Stimulated activated CD8-positive, alpha-beta memory T cell treated with anti-CD3 and anti-CD28 coated beads, Interleukin-2, amount 100 ng/mL, for 48 hours (primary cell): Measurements from ENCODE around the gene INSL3.

ENCODE experiments used
- DNase-seq, 2 donors: peaks; one replicate each; pipeline ENCODE4 v3.0.0-alpha.2; 2020; ENCODE audit warnings: low read depth in 2 of 2

INSL3 gene

DNA sequence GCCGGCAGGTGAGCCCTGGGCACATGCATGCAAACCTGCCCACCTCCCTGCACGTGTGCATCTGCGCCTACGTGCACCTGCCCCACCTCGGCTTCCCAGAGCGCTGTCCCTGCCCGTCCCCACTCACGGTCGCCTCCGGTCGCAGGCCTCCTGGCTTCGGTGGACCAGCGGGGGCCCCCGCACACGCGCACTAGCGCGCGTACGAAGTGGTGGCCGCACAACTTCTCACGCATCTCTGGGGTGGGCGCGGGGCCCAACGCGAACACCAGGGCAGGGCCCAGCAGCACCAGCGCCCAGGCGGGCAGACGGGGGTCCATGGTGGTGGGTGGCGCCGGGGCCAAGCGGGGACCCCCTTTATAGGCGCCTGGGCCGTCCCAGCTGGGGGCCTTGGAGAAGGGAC, at the start of gene INSL3:
Gene INSL3, minus strand, starts transcription at position 330 of the 400 bp plus-strand sequence. Its CDS starts 13 bp downstream, at position 317.
- no peak for DNase-seq

DNA sequence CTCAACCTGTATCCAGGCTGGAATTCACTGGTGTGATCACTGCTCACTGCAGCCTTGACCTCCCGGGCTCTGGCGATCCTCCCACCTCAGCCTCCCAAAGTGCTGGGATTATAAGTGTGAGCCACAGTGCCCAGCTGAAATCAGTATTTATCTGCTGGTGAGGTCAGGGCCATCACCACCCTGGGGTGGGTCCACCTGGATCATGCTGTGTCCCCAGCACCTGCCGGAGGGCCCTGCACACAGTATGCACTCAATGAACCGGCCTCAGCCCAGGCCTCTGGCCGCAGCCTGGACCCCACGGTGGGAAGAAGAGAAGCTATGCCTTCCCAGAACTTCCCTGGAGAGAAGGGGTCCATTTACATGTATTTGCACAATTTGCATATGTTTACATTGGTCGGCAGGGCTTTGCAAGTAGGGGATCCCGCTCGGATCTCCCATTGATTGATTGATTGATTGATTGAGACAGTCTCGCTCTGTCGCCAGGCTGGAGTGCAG, 47.8 kb upstream of the INSL3 start:
- DNase-seq: no peak

DNA sequence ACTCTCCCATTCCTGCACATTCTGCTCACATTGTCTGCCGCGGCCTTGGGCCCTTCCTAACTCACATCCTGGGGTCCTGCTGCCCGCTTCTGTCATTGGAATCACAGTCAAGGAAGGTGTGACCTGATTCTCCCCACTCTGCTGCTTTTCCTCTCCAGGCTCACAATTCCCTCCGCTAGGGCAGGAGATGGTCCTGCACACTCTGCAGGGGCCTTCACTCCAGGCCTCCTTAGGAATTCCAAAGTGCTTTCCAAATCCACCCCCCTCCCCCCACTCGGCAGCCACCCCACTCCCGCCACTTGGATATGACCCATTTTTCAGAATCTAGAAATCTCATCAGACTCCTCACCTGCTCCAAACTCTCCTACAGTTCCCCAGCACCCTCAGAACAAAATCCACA, 47.4 kb upstream of the INSL3 start:
- no peak for DNase-seq

DNA sequence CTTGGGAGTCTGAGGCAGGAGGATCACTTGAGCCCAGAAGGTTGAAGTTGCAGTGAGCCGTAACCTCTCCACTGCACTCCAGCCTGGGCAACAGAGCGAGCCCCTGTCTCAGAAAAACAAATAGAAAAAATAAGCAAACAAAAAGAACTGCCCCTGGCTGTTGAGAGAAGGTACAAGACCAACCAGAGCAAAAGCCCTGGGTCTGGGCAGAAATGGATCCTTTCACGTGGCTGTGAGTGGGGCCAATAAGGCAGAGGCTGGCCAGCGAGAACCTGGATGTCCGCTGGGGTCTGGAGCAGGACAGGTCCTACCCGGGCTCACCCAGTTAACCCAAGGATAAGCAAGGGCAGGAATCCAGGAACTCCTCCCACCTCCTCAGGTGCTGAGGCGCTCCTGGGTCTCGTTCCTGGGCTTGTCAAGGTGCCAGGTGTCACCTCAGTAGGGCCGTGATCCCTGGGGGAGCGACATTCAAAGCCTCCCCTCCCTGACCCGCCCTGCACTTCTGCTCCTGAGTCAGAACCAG, 45.7 kb upstream of the INSL3 start:
- no peak for DNase-seq

GRCh38 chr19:17866312-17866963, 45.1 kb upstream of the INSL3 start:
- DNase-seq: no peak

DNA sequence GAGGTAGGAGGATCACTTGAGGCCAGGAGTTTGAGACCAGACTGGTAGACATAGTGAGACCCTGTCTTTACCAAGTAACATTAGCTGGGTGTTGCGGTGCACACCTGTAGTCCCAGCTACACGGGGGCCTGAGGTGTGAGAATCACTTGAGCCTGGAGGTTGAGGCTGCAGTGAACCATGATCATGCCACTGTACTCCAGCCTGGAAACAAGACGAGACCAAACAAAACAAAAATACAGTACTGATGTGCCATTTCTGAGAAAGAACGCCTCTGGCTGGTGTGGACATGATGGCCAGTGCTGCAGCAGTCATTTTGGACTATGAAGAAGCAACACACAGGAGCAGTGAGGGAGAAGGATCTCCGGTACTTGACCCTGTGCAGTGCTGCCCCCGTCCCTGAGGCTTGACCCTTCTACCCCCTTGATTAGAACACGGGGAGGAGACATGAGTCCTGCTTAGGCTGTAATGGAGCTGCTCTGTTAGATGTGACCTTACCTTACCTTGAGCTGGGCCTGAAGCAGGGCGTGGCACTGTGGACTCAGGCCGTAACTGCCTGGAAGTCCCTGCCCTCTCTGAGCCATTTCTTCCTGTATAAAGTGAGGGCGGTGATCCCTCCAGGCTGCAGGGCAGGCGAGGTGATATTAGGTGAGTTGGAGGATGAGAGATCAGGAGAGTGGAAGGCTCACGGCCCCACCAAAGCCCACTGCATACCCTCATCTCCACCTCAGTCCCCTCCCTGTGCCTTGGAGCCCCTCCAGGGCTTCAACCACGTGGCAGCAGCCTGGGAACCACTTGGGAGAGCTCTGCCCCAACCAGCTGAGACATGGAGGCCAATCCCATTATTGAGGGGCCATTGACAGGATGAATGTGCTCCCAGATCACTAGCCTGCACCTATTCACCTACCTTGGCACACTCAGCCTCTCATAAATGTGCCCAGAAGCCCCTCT, 44.3 kb upstream of the INSL3 start:
- DNase-seq: no peak

DNA sequence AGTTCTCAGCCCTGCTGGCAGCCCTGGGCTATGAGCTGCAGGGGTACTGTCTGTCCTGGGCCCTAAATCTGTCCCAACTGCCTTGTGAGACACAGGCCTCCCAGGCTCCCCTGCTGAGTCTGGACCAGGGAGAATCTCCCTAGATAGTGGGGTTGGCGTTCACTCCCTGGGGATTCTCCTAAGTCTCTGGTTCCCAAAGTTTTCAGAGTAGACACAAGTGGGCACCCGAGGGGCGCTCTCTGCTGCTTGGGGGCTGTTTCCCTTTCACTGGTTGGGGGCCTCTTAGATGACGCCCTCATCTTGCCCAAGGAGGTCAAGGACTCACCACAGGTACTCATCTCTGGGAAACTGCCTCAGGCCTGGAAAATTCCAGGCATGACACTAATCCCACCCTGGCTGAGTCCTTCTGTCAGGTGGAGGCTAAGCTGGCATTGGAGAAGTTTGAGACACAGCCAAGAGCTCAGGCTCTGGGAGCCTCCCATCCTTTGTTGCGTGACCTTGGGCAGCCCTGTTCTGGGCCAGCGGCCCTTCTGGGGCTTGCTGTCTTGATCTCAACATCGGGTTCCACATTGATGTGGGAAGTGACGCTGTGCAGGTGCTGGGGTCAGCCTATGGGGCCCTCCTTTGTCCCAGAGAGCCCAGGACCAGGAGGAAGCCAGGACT, 42.3 kb upstream of the INSL3 start:
- no peak for DNase-seq

GRCh38 chr19:17862711-17863519, 41.6 kb upstream of the INSL3 start:
- DNase-seq: no peak

DNA sequence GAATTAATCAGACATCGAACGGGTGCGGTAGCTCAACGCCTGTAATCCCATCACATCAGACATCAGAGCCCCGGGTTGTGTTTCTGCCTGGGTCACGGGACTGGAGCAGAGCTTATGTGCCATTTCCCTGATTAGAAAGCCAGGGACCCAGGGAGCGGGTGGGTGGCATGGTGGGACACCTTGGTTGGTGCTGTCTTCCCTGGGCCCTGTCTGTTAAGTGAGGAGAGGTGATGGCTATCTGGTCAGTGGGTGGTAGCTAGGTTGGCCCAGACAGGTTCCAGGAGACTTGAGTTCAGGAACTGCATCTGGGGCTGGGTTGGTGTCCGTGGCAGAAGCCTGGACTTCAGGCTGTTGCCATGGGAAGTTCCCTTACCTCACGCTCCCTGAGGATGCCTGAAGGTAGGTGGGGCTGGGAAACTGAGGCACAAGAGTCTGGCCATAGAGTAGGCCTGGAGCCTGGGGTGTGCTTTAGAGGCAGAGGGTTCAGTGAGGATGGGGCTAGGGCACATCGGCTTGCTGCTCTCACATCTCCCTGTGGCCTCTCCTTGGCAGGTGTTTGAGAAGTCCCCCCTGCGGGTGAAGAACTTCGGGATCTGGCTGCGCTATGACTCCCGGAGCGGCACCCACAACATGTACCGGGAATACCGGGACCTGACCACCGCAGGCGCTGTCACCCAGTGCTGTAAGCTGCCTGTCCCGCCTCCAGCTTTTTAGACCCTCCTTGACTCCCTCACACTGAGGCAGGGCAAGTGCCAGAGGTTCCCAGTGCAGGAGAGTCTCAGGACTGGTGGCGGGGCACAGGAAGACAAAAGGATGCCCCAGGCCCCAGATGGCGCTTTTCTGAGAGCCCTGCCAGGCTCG, 40.5 kb upstream of the INSL3 start:
- DNase-seq: no peak

DNA sequence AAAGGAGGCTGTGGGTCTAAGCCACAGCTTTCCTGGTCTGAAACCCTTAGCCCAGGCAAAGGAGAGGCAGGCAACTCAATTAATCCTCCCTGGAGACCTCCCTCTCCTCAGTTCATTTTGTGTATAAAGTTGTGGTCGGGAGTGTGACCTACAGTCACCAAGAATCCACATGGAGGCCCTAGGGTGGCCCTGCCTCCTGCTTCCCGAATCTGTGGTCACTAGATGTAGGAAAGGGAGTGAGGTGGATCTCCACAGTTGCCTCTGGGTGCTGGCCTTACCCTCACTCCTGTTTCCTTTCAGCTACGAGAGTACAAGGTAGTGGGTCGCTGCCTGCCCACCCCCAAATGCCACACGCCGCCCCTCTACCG, 39.7 kb upstream of the INSL3 start:
- DNase-seq: no peak

DNA sequence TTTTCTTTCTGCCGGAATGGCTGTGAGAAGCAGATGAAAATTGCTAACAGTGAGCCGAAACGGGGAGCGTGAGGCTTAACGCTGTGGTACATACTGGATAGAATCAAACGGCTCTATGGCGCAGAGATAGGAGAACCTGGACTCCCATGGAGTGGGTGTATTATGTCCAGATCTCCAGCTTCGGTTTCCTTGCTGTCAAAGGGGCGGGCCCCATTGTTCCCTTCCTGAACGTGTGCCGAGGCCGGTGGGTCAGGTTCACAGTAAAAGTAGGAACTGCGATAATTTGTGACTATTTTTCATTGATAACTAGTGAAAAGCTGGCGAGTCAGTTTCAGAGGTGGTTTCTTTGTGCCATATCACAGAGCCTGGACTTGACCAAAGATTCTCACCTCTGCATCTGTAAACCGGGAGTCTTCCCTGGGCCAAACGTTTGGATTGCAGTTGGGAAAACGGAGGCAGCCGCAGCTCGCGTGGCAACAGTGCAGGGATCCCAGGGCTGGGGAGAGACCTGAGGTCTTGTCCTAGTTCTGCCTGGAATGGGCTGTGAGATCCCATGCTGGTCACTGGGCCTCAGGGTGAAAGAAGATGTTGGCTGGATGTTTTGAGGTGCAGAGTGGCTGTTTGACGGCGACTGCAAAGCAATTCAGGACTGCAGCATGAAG, 39.1 kb upstream of the INSL3 start:
- DNase-seq: no peak

GRCh38 chr19:17859533-17860330, 38.4 kb upstream of the INSL3 start, which contains the start of gene RPL18A:
Gene RPL18A (plus strand): TSS chr19:17859910. CDS start chr19:17859957, 47 bp downstream.
- DNase-seq: peak; percentile 98 to 99

- peak; percentile 86 to 93 for DNase-seq
These were observed 34.2 kb upstream of the INSL3 start for GRCh38 chr19:17855280-17856152.

- DNase-seq: no peak
These were observed 32.7 kb upstream of the INSL3 start for GRCh38 chr19:17854061-17854460.

DNA sequence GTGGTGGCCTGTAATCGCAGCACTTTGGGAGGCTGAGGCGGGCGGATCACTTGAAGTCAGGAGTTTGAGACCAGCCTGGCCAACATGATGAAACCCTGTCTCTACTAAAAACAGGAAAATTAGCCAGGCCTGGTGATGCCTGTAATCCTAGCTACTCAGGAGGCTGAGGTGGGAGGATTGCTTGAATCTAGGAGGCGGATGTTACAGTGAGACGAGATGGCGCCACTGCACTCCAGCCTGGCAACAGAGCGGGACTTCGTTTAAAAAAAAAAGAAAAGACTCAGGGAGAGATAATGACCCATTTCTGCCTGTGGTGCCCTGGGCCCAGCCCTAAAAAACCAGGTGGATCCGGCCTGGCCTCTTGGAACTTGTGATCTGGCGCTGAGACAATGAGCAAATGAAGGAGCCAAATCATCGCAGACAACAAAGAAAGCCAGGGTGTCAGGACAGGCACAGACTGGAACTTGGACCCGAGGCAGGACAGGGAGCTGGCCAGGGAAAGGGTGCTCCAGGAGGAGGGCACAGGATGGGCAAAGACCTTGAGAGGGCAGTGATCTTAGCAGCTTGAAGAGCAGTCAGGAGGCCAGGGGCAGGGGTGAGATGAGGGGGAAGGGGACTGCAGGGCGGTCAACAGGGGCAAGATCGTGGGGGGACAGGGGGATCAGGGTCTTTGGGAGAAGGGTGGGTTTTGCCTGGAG, 27.4 kb upstream of the INSL3 start:
- DNase-seq: no peak

- DNase-seq: peak; percentile 81 to 87
These were observed 26.4 kb upstream of the INSL3 start, which contains the start of gene JAK3 for GRCh38 chr19:17847538-17848366. Gene JAK3 (minus strand): TSS chr19:17847982. CDS start chr19:17844417, 3,565 bp downstream.
